Measurements from ENCODE around the gene ALS2CL.

ALS2CL gene

DNA sequence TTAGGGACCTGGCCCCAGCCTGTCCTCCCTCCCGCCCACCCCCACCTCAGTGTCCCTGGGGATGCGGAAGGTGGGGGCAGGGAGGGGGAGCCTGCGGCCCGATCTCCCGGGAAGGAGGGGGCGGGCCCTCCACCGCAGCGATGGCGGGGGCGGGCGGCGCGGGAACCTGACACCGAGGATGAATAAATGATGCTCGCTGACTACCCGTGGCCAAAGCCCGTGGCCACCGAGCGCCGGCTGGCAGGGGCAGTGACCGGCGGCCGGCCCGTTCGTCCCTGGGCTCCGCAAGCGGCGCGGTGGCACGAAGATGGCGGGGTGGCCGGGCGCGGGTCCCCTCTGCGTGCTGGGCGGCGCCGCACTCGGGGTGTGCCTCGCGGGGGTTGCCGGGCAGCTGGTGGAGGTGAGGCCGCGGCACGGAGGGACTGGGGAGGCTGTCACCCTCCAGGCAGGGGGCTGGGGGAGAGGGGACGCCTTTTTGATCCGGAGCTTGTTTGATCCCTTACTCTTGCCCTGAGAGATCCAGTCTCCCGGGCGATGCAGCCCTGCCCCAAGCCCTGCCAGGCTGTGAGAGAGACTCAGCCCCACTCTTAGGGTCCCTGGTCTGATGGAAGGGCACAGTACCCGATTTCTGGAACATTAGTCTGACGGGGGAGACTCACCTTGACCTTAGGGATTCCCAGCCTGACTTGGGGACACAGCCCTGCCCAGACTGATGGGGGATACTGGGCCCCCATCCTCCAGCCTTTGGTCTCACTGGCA is 7.9 kb upstream of the ALS2CL start, which contains the start of gene TMIE:
TMIE (plus strand) TSS at position 212 of the 759 bp plus-strand sequence; CDS start at position 308, 96 bp downstream.
- no peak for DNase-seq

DNA sequence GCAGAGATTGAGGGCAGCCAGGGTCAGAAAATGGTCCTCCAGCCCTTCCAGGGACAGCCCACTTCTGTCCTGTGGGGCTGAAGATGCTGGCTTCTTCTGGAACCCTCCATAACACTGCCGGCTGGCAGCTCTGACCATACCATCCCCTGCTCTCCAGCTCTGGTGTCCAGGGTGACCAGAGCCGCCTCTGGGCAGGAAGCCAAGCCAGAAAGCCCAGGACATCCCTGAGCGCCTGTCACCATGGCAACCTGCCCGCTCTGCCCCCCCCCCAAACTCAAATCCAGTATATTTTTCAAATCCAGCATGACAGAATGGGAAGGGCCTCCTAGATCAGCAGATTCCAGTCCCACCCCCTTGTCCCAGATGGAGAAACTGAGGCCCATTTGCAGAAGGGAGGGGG is 7.3 kb upstream of the ALS2CL start:
- DNase-seq, result peak; percentile 84

DNA sequence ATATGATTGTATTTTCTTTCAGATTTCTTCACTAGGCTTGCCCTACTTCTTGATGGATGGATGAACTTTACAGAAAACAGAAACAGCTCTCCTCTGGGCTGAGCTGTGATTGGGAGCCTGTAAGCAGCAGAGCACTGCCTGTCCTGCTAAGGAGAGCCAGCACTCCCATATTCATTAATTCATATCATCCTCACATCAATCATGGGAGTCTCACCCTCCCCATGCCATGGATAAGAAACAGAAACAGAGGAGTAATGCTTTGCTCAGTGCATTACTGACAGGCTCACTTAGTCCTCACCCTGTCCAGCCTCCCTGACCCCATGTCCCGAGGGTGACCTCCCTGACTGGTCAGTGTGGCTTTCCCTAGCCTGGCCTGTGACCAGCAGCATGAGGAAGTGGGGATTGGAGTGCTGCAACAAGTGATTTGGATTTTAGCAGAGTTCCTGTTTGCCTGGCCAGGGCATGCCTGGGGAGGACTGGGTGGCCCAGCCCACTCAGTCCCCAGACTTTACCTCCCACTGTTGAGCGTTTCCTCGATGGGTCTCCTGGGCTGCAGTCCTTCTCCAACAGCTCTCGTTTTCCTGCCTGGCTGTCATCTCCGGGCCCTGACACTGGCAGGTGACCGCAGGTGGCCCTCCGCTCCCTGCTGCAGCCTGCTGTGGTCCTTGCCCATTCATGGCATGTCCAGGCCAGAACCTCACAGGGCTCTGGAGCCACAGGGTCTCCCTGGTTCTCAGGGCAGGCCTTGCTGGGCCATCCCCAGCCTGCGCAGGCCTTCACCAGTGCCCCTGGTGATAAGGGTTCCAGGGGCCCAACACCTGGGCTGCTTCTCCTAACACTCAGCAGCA is 6.4 kb upstream of the ALS2CL start:
- DNase-seq, result peak; percentile 28

DNA sequence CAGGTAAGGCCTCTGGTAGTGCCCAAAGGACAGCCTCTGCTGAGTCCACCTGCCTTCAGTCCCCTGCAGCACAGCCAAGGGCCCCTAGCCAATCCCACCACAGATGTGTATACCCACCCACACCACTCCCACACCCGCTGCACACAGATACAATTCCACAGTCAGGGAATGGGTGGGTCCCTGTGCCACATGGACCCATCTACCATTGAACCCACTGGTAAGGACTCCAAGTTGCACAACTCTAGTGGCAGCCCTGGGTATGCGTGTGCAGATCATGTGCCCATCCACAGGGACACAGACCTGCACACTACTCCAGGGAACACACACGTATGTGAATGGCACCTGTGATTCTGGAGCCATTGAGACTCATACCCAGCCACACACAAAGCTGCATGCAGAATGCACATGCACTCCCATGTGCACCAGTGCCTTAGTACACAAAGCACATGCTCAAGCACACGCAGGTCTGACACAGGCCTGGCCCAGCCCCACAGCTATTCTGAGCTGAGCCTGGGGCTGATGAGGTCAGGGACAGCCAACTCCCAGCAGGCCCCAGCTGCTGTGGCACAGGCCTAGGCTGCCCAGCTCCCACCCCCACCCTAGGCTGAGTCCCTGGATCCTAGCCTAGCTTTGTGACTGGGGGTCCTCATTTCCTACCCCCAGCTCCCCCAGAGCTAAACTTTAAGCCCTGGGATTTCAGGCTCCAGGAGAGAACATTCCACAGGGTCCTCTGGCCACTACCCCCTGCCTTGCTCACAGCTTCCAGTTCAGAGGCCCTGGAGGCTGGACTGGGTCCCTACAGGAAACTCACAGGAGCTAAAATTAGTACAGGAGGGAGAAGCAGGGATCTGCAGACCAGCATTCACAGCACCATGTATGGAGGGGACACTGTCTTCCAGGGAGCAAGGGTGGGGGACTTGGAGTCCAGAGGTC is 2.7 kb upstream of the ALS2CL start:
- peak; percentile 41 for DNase-seq

DNA sequence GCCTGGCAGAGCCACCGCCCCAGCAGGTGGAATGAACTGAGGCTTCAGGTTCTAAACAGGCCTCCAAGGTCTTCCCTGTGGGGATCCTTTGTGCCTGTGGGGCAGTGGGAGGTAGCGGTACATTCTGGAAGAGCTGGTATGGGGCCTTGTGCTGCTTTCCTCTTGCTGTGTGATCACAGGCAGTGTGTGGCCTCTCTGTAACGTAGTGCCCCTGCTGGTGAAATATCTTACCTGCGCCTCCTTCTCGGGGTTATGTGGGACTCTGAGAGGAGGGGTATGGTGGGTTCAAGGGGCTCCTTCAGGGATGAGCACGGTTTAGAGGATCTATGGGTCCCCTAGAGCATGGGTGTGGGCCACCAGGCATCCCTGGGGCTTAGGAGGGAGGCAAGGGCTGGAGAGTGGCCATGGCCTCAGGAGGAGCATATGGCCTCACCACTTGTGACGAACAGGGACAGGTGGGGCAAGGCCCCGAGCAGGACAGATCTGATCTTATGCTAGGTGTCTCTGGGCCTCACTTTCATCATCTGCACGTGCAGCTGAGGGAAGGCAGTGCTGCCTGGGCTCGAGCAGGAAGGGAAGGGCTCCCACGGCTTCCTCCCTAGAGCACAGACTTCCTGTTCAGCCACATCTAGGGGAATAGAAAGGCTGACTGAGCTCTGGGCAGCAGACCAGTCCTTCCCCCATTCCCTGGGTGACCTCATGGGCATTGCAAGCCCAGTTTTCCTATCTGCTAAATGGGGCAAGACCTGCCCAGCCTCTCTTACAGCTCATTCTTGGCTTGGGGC is 1.9 kb upstream of the ALS2CL start:
- DNase-seq, result peak; percentile 61

DNA sequence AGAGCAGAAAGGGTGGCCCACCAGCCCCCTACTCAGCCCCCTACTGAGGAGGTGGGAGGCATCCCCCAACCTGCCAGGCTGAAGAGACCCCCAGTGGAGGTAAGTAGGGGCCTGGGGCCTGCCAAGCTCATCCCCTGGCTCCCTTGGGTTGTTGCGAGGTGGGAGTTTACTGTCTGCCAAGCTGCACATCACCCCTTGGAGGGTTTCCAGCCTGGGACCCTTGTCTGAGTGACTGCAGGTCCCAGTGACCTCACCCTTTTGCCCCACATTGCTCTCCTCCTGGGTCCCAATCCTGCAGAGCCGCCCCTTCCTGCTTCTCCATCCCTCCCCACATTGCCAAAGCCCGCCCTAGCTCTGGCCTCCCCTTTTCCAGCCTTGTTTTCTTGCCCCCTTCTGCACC is 1.0 kb upstream of the ALS2CL start:
- no peak for DNase-seq

DNA sequence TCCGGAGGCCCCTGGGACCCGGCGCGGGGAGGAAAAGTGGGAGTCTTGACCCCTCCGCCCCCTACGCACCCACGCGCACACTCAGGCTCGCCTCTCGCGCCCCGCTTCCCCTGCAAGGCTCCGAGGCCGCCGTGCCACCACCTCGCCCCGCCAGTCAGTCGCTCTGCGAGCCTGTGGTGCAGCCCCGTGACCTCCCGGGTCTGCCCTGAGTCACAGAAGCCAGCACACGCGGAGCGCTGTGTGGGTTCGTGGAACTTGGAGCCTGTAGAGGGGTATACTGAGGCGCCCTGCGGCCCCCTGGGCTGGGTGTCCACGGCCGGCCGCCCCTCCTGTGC is 380 bp upstream of the ALS2CL start:
- DNase-seq, result peak; percentile 42

DNA sequence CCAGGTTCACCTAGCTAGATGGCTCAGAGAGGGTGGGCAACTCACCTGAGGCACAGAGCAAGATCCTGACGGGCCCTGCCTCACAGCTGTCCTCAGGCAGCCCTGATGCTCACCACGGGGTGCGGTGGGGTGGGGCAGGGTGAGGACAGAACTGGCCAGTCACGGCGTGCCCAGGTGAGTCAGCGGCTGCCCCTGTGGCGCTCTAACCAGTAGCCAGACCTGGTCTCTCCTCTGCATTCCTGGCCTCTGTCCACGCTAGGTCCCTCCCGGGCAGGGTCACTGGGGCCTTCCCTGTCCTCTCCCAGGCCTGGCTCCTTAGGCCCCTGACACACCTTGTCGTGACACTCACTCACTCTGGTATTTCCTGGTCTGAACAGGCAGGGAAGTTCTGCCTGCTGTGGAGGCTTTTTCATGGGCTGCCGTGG is 901 bp downstream of the ALS2CL start:
- no peak for DNase-seq

DNA sequence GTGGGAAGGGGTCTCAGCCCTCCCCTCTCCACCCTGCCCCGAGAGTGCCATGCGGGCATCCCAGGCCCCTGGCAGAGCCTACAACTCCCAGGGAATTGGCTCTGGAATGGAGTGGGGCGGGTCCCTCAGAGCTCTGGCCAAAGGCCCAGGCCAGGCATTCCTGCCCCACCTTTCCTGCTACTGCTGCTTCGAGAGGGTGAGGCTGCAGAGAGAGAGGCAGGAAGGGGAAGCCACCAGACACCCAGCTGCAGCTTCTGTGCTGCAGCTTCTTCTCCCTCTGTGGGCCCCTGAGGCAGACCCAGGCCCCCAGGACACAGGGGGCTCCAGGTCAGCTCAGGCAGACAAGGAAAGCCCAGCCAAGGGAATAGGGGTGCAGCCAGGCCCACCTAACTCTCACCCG is 2.7 kb downstream of the ALS2CL start:
- no peak for DNase-seq

DNA sequence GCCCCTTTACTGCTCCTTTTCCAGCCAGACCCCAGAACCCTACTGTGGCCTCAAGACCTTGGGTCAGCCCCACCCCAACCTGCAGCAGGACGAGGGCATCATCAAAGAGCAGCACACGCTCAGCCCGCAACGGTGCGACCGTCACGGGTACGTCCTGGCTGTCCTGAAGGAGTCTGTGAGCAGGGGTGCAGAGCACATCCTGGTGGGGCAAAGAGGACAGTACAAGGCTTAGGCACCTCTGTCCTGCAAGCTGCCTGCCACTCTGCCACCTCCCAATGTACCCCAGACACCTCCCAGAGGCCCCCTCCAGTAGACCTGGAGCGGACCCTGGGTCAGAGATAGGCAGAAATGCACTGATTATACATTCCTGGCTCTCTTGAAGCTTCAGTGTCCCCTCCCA is 8.0 kb downstream of the ALS2CL start:
- no peak for DNase-seq

DNA sequence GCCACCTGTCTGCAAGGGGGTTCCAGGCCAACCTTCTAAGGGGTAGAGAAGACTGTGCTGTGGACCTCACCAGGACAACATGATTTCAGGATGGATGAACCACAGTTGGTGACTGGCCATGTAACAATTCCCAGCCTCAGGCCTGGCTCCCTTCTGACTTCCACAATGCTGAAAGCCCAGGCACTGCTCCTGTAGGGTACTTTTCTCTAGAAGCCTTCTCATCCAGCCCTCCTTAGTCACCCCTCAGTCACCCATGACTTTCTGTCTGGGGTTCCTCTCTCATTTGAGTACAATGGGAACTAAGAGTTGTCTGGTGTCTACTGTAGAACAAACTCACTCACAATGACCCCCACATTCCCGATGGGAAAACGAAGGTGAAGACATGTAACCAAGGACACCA is 8.6 kb downstream of the ALS2CL start:
- no peak for DNase-seq

DNA sequence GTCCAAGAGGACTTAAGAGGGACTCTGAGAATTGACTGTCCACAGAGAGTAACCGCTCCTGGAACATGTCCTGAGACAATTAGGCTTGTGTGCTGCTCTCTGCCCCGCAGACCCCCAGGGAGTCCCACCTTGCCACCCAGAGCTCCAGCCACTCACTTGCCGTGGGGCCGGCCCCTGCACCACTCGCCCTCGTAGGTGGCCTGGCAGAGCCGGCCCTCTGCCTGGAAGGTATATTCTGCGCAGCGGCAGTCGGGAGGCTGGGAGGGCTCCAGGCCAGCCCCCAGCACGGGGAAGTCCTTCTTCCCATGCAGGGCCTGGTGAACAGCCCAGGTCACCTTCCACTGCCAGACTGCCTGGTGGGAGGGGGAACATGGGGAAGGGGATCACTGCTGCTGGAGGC is 10.5 kb downstream of the ALS2CL start:
- DNase-seq, result no peak

DNA sequence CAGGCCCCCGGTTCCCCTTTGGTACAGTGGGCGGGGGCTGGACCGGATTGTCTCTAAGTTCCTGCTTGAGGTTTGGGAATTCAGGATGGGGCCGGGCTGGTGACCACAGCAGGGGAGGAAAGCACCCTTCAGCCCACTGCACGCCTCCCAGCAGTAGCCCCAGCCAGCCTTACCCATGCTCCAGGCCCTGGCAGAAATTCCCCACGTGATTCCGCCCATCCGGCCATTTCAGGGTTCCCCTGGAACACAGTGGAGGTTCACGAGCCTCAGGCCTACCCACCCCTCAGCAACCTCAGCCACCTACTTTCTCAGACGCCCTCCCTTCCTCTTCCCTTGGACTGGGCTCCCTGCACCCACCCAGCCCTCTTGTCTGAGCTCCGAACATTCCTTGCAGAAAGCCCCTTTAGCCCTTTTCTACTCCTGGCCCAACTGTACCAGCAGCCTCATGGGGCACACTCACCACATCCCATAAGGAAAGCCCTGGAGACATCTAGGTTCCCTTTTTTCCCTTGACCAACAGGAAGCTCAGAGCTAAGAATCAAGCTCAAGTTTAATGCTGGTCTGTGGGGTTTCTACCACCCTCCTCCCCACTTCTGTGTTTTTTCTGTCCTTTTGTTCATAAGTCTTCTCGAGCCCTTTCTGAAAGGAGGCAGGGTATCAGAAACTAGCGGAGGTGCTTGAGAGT is 11.5 kb downstream of the ALS2CL start:
- no peak for DNase-seq

DNA sequence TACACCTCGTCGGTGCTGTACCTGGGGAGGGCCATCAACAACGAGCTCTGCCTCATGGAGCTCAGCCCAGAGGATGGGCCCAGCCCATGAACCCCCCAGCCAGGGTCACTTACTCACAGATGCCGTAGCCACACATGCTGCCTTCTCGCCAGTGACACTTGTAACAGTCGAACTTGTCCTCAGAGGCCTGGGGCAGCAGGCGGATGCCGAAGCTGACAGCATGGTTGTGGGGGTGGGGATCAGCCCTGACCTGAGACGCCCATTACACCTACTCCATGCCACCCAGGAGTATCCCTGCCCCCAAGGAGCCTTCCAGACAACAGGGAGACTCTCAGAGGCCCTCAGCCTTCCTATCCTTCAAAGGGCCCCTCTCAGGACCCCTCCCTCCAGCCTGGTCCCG is 12.1 kb downstream of the ALS2CL start:
- no peak for DNase-seq

DNA sequence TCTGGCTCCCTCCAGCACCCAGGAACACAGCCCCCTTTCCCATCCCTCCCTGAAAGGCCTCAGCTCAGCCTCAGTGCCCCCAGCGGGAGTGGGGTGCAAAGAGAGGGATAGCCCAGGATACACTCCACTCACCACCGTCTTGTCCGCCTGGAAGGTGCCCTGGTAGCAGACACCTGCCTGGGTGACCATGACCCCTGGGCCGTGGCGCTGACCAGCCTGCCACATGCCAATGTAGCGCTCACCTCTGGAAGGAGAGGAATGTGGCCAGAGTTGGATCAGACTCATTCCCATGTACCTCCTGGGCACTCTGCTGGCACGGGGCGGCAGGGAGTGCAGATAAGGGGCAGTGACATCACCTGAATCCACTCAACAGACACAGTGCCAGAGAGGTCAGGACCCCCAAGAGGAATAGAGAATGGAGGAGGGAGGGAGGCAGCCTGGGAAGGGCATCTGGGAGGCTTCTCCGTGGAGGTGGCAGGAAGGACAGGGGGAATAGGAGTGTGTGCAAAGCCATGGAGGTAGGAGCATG is 13.1 kb downstream of the ALS2CL start:
- DNase-seq, result no peak

DNA sequence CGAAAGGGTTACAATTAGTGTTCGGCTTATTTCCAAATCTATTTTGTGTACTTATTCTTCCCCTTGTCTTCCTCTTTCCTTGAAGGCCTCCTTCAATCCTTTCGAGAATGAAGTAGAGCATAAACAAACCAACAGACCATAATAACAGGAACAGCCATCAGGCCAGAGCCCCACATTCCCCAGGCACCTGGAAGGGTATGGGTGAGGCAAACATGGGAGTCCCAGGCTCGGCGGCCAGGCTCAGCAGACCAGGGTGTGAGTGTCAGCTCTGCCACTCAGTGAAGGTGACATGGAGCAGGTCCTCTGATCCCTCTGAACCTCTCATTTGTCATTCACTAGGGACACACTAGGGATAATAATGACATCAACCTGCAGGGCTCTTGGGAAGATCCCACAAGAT is 13.8 kb downstream of the ALS2CL start:
- DNase-seq, result no peak

DNA sequence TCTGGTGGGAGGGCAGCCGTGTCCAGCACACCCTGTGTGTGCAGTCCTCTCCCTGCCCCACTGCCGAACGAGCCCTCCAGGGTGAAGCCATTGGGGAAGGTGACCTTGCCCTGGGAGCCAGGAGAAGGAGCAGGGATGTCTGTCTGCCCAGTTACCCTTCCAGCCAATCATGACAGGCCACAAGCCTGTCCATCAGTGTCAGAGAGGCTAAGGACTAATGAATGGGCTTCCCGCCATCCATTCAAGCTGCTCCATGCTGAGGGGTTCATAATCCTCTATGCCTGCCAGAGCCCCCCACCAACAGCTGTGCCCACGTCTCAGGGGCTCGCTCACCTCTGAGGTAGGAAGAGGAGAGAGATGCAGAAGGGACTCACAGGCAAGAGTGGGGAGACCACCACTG is 15.2 kb downstream of the ALS2CL start:
- DNase-seq, result no peak

DNA sequence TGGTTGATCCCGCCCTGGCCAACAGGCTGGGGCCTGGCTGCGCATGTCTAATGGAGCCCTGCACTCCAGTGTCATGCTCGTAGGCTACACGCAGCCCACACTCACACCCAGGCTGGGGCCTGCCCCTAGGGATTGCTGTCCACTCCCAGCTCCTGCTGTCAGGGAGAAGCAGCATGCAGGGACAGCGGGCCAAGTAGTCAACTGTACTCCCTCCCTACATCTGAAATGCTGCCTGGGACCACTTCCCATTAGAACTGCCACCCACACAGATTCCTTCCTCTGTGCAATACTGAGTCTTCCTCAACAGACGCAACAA is 16.1 kb downstream of the ALS2CL start:
- DNase-seq, result no peak

DNA sequence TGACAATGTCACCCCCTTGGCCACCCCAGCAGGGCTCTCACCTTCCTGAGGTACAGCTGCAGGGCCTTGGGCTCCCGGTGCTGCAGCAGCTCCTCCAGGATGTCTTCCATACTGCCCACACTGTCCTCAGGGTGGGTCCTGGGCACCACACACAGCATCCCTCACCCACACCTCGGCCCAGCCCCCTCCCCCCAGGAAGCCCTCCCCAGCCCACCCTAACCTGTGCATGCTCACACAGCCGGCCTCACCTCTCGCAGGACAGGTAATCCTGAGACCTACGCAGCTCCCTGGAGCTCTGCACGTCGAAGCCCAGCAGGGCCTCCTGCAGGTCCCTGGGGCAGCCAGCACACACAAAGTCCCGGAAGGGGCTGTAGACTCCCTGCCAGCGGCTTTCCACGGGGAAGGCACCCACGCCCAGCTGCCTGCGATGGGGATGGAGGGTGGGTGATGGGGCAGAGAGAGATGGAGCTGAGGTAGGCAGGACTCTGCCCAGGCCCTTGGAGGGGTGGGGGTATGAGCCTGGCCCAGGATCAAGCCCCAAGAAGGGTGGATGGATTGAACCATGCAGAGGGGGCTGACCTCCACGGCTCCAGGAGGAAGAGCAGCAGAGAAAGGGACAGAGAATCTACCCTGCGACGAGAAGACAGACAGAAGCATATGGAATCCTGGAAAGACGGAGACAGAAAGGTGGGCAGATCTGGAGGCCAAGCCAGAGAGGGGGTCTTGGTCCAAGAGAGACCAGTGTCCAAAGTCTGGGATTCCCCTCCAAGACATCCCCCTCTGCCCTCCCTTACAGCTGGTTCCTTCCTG is 16.7 kb downstream of the ALS2CL start:
- DNase-seq, result no peak

DNA sequence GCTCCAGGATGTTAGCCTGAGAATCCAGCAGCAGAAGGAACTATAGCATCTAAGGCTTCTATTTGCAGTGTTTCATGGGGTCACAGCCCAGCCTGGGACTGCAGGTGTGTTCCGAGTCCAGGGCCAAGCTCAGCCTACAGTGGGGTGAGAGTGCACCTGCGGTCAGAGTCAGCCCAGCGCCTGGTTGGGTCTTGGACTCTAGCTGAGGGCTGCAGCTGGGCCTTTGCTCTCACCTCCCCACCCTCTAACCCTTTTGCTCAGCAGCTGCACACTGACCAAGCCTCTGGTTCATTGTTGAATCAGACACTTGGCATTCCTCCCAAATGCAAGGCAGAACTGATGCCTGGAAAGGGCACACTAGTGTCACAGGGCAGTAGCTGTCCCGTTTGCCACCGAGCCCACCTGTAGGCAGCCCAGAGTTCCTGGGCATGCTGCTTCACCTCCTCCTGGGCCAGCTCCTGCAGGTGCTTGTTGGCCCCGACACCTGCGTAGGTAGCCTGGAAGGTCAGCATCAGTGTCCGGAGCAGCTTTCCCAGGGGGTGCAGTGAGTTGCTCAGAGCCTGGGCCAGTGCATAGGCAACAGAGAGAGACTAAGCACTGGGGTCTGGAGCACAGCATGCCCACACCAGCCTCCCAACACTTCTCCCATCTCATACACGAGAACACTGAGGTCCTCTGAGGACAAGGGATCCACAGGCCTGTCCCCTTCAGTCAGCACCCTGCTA is 17.5 kb downstream of the ALS2CL start:
- no peak for DNase-seq
